ENCODE results near the gene YBEY.

DNA sequence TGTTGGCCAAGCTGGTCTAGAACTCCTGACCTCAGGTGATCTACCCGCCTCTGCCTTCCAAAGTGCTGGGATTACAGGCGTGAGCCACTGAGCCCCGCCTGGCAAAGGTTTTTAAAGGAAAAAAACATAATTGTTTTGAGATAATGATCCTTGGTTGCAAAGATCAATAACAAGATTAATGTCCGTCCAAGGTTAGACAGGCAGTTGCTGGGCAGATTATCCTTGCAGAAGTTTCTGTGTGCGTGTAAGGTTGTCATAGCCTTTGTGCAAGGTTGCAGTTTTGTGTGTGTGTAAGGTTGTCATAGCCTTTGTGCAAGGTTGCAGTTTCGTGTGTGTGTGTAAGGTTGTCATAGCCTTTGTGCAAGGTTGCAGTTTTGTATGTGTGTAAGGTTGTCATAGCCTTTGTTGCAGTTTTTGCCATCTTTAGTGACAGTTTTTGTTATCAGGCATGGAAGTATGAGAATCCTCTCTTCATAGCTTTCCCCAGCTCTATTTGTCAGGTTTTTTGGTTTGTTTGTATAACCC, 3.6 kb downstream of the YBEY start:
- TF ChIP-seq EZH2 (IDR thresholded peaks at IDR 0.05; ENCODE audit: low read length), result no peak
- TF ChIP-seq, protein P1, sequence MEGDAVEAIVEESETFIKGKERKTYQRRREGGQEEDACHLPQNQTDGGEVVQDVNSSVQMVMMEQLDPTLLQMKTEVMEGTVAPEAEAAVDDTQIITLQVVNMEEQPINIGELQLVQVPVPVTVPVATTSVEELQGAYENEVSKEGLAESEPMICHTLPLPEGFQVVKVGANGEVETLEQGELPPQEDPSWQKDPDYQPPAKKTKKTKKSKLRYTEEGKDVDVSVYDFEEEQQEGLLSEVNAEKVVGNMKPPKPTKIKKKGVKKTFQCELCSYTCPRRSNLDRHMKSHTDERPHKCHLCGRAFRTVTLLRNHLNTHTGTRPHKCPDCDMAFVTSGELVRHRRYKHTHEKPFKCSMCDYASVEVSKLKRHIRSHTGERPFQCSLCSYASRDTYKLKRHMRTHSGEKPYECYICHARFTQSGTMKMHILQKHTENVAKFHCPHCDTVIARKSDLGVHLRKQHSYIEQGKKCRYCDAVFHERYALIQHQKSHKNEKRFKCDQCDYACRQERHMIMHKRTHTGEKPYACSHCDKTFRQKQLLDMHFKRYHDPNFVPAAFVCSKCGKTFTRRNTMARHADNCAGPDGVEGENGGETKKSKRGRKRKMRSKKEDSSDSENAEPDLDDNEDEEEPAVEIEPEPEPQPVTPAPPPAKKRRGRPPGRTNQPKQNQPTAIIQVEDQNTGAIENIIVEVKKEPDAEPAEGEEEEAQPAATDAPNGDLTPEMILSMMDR (optimal IDR thresholded peaks at IDR 0.05 in 1 of 3, IDR thresholded peaks at IDR 0.05 in 1 of 3, conservative IDR thresholded peaks at IDR 0.05 in 1 of 3; ENCODE audit: extremely low read depth in 1 of 3, insufficient read depth in 2 of 3, low read length in 3 of 3), result no peak
